GM10266 (cell line): Measurements from ENCODE around the gene RUNX1.

ENCODE experiments used
- DNase-seq: peaks from one replicate; pipeline ENCODE4 v3.0.0; 2012; ENCODE audit errors: extremely low spot score
- CTCF ChIP-seq: IDR thresholded peaks from 2 replicates; pipeline ENCODE4 v1.5.1; 2012; ENCODE audit warnings: mild to moderate bottlenecking, low read depth; ENCODE audit not compliant: control insufficient read depth, insufficient read depth; ENCODE audit errors: missing control alignments

RUNX1 gene

DNA sequence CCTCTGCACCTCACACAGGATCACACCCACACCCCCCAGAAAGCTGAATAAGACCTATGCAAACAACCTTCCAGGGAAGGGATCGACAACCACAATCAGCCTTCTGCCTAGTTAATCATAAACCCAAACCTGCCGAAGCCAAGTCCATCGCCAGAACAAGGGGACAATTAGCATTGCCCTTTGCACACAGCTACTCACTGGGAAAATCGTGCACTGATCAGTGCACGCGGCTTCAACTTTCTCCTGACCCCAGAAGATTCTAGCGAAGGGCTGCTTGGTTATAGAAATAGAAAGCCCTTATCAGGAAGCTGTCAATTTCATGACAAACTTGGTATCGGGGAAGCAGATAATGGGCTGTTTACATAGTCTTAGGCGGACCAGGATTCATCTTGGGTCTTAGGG is 29.5 kb downstream of the RUNX1 start:
- TF ChIP-seq CTCF = no peak
- DNase-seq = no peak

DNA sequence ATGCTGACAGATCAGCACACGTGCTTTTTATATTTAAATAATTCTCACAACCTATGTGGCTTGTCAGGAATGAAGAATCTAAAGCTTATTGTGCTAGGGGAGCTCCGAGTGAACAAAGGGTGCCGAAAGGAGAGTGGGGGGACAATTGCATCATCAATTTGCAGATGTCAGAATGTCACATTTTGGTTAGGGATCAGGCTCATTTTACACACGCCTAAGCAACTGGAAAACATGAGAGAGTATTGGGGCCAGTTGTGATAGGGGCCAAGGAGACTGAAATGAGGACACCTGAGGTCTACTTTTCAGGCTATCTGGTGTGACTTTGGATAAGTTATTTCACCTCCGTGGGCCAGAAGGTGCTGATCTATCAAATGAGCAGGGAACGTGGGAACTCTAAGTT is 31.8 kb downstream of the RUNX1 start:
- DNase-seq = no peak
- no peak for TF ChIP-seq CTCF

DNA sequence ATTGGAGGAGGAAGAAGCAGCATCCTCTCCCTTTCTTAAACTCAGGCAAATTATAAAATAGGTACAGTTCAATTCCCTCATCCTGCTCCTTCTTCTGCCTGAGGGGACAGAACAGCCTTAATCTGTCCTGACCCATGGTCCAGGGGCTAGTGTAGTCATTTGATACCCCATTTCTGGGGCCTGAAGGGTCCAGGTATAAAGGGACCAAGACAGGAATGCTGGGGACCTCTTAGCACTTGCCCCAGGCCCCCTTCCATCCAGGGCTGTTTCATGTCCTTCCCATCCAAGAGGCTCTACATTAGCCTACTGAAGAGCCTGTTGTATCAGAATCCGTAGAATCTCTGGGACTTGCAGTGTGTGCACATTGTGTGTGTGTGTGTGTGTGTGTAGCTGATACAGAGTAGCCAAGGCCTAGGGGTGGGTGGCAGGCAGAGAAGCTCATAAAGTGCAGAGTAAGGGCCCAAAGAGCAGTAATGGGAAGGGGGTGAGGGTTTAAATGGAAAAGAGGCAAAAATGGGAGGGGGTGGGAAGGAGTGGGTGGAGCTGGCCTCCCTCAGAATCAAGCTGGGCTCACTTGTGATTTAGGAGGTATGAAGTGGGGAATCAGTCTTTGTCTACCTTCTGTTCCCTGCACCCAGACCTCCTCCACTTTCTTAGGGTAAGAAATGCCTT is 32.4 kb downstream of the RUNX1 start:
- no peak for DNase-seq
- no peak for TF ChIP-seq CTCF

GRCh38 chr21:35016071-35016470 is 33.0 kb downstream of the RUNX1 start:
- DNase-seq = no peak
- TF ChIP-seq CTCF = no peak

GRCh38 chr21:35015435-35016024 is 33.6 kb downstream of the RUNX1 start:
- DNase-seq = no peak
- no peak for TF ChIP-seq CTCF

DNA sequence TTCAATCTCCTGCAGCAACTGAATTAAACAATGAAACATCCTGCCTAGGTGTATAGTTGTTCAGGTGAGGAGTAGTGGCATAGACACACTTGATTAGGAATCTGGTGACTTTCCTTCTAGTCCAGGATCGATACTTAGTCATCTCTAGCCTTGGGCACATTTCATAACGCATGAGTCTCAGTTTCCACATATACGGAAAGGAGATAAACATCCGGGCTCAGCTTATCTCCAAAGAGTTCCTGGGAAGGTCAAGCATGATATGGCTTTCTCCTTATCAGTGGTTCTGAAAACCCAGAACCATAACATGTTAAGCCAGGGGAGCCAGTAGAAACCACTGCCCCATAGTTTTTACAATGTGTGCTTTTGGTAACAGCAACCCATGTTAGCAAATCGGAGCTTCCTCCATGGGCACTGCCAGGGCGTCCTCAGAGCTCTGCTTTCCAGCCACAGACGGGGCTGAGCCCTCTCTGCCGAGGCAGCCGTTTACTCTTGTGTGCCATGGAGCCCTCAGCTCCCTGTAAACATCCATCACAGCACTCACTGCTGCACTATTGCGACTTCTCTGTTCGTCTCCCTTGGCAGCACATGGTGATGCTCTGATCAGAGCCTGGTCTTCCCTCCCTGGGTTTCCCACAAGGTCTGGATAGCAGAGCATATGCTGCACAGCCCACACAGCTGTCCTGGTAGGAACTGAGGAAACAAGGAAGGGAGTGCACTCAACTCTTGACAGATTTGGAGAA is 34.6 kb downstream of the RUNX1 start:
- DNase-seq = no peak
- no peak for TF ChIP-seq CTCF

- no peak for TF ChIP-seq CTCF
- no peak for DNase-seq
Observed at GRCh38 chr21:35011681-35012080, 37.4 kb downstream of the RUNX1 start.
